WERI-Rb-1 (cell line): ENCODE results near the gene RBBP6.

Source experiments
- DNase-seq: peaks from one replicate; pipeline ENCODE4 v3.0.0-alpha.2; 2020
- H3K27ac ChIP-seq: fragments of 250-450 bp; sonication (Bioruptor Pico); 2 replicates; pipeline ENCODE4 v1.5.1; 2020; ENCODE audit warnings: mild to moderate bottlenecking, moderate library complexity
- H3K27me3 ChIP-seq: fragments of 250-450 bp; sonication (Bioruptor Pico); 2 replicates; pipeline ENCODE4 v1.5.1; 2021; ENCODE audit warnings: mild to moderate bottlenecking, low read depth, moderate library complexity; ENCODE audit not compliant: insufficient read depth, severe bottlenecking
- H3K36me3 ChIP-seq: fragments of 250-450 bp; sonication (Bioruptor Pico); 2 replicates; pipeline ENCODE4 v1.5.1; 2020; ENCODE audit warnings: mild to moderate bottlenecking, moderate library complexity
- H3K4me3 ChIP-seq: 2 replicates; pipeline ENCODE4 v1.5.1; 2011; ENCODE audit warnings: low read depth, mild to moderate bottlenecking, control low read depth, low read length
- H3K9me3 ChIP-seq: fragments of 250-450 bp; sonication (Bioruptor Pico); 2 replicates; pipeline ENCODE4 v1.5.1; 2021; ENCODE audit warnings: mild to moderate bottlenecking, moderate library complexity; ENCODE audit not compliant: severe bottlenecking
- CTCF ChIP-seq: IDR thresholded peaks from 2 replicates; pipeline ENCODE4 v1.5.1; 2011; ENCODE audit warnings: low read depth, mild to moderate bottlenecking, control low read depth, inconsistent platforms, low read length

Gene RBBP6

GRCh38 chr16:24499193-24499814, 40.1 kb upstream of the RBBP6 start:
- peak; percentile 71 for DNase-seq
- Histone ChIP-seq H3K27me3 (no peaks in the 10 kb centered on the region), H3K4me3 (no peak overlapping the region), H3K36me3 (no peaks in the 10 kb centered on the region), H3K9me3 (no peaks in the 10 kb centered on the region), H3K27ac (no peak overlapping the region)
- peak; percentile 90 for TF ChIP-seq CTCF

GRCh38 chr16:24504472-24505345, 34.7 kb upstream of the RBBP6 start:
- peak; percentile 71 for DNase-seq
- Histone ChIP-seq H3K27me3 (no peaks in the 10 kb centered on the region), H3K9me3 (peaks cover 11% of the 10 kb centered on the region), H3K27ac (0 out of 2 replicates have a peak overlapping the region, but pooled peaks have one; percentile 14), H3K36me3 (no peaks in the 10 kb centered on the region), H3K4me3 (no peak overlapping the region)
- TF ChIP-seq CTCF = peak; percentile 70

GRCh38 chr16:24505959-24506358, 33.4 kb upstream of the RBBP6 start:
- no peak for TF ChIP-seq CTCF
- H3K27ac ChIP-seq = peak overlapping the region; percentile 80; the same call in 1 of the 2 replicates
- peaks cover 11% of the 10 kb centered on the region for H3K9me3 ChIP-seq
- H3K27me3 ChIP-seq = no peaks in the 10 kb centered on the region
- H3K4me3 ChIP-seq = no peak overlapping the region
- H3K36me3 ChIP-seq = no peaks in the 10 kb centered on the region
- no peak for DNase-seq

GRCh38 chr16:24507959-24508480, 31.3 kb upstream of the RBBP6 start:
- DNase-seq = no peak
- no peak overlapping the region for H3K4me3 ChIP-seq
- TF ChIP-seq CTCF = no peak
- no peaks in the 10 kb centered on the region for H3K36me3 ChIP-seq
- peak overlapping the region; percentile 80 for H3K27ac ChIP-seq
- no peaks in the 10 kb centered on the region for H3K27me3 ChIP-seq
- H3K9me3 ChIP-seq = peaks cover 11% of the 10 kb centered on the region

- no peak for TF ChIP-seq CTCF
- no peak overlapping the region for H3K4me3 ChIP-seq
- peak; percentile 54 for DNase-seq
These were observed 30.8 kb upstream of the RBBP6 start for GRCh38 chr16:24508614-24509013.

More at GRCh38 chr16:24508614-24509013, 30.8 kb upstream of the RBBP6 start:
- Histone ChIP-seq H3K27me3 (no peaks in the 10 kb centered on the region), H3K36me3 (no peaks in the 10 kb centered on the region), H3K9me3 (peaks cover 11% of the 10 kb centered on the region), H3K27ac (peak overlapping the region; percentile 80)
